CD4-positive, alpha-beta T cell treated with Interleukin-2 at 100 ng/mL for 4 hours (primary cell): ENCODE data around the gene SLC8A2.
A peak's percentile ranks its signal among the peaks of the same experiment; 100 is the strongest.

ENCODE experiments used
- DNase-seq: peaks from one replicate; pipeline ENCODE4 v3.0.0-alpha.2; 2020; ENCODE audit warnings: low spot score

SLC8A2 gene

GRCh38 chr19:47459477-47459876 is 12.2 kb downstream of the SLC8A2 start:
- DNase-seq, result no peak

- DNase-seq, result no peak
Observed at GRCh38 chr19:47458672-47459071, 13.0 kb downstream of the SLC8A2 start.

DNA sequence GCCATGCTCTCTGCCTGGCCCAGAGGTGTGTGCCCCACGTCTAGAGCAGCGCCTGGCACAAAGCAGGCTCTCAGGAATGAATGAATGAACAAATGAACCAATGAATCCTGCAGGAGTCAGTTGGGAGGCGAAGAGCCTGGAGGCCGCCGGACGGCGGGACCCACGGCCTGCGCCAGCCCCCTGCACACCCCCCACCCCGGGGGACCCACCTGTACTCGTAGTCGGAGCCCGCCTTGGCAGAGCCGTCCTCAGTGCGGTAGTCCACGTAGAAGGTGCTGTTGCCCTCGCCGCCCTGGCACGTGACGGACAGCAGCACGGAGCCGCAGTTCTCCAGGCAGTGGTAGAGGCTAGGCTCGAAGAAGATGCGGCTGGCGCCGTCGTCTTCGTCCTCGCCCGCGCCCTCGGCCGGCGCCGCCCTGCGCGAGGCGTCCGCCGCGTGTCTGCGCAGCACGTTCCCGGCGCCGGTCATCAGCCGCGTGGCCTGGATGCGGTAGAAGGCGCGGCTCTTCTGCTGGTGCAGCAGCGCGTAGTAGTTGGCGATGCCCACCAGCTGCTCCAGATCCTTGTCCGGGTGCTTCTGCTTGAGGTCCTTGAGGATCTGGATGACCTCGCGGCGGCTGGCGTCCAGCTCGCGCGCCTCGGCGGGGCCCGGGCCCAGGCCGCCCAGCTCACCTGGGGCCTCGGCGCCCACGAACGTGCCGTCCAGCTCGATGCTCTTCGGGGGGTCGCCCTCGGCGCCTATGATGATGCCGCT is 14.8 kb downstream of the SLC8A2 start:
- DNase-seq, result no peak

DNA sequence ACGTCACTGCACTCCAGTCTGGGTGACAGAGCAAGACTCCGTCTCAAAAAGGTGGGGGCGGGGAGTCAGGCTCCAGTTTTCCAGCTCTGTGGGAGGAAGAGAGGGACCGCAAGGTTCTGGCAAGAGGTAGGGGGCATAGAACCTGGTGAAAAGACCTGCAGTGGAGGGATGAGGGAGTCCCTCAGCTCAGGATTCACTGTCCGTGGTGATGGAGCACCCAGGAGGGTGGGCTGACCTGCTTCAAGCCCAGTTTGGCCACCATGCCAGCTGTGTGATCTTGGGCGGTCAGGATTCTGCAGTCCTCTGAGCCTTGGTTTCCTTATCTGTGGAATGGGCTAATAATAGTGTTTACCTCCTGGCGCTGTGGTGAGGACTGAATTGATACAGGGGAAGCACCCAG is 21.2 kb downstream of the SLC8A2 start:
- no peak for DNase-seq

GRCh38 chr19:47448360-47448727 is 23.3 kb downstream of the SLC8A2 start:
- no peak for DNase-seq

DNA sequence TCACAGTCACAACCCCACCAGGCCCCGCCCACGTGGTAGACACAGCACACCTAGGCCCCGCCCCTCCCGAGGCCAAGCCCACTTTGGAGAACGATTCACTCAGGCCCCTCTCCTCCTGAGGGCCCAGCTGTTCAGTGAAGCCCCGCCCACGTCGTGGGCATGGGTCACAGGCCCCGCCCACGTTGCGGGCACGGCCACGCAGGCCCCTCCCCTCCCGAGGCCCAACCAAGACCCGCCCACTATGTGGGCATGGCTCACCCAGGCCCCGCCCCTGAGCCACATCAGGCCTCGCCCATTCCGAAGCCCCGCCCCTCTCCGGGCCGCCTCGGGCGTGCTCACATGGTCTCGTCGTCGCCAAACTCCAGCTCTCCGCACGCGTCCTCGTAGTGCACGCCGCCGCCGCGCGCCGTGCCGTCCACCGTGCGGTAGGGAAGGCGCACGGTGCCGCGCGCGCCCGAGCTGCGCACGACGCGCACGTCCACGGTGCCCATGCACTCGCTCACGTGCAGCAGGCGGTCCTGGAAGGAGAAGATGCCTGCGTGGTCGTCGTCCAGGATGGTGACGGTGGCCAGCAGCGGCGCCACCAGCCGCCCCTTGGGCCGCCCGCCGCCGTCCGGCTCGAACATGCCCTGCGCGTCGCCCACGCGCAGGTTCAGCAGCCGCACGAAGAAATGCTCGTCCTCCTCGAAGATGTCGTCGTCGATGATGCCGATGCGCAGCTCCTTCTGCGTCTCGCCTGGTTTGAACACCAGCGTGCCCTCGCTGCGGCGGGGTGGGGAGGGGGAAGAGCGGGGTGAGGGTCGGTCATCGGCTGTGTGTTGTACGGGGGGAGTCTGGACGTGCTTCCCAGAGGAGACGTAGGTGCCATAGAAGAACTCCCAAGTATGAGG is 24.0 kb downstream of the SLC8A2 start:
- no peak for DNase-seq

- no peak for DNase-seq
Observed at GRCh38 chr19:47446534-47447469, 24.9 kb downstream of the SLC8A2 start.

- DNase-seq, result peak; percentile 50
Observed at GRCh38 chr19:47445937-47446402, 25.7 kb downstream of the SLC8A2 start.

DNA sequence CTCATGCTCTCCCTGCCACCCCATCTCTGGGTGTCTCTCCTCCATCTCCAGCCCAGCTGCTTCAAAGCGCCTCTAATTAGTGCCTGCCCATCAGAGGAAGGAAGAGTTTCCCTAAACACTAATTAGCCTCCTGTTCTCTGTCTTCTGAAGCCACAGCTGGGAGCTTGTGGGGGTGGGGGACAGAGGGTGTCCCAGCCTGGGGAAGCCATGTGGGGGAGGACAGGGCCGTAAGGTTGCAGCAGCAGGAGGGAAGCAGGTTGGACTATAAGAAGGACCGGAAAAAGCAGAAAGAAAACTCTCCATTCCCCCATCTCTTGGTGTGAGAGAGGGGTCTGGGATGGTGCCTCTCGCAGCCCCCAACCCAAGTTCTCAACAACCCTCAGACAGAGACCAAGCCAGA is 26.2 kb downstream of the SLC8A2 start:
- no peak for DNase-seq

GRCh38 chr19:47444388-47444821 is 27.3 kb downstream of the SLC8A2 start:
- peak; percentile 40 for DNase-seq

GRCh38 chr19:47443331-47443730 is 28.4 kb downstream of the SLC8A2 start:
- no peak for DNase-seq

DNA sequence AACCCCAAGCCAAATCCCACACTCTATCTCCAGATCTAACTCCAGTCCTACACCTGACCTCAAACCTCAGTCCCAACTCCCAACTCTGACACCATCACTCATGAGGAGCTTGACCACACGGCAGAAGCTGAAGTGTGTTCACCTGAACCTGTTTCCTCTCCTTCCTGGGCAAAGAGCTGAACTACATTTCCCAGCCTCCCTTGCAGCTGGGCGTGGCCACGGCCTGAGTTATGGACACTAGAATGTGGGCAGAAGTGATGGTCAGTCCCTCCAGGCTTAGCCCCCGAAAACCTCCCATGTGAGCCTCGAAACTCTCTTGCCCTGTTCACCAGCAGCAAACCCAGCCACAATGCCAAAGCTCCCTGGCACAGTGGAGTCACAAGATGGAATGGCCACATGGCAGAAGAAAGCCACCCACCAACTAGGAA is 32.9 kb downstream of the SLC8A2 start:
- no peak for DNase-seq

GRCh38 chr19:47437500-47437899 is 34.2 kb downstream of the SLC8A2 start:
- no peak for DNase-seq

DNA sequence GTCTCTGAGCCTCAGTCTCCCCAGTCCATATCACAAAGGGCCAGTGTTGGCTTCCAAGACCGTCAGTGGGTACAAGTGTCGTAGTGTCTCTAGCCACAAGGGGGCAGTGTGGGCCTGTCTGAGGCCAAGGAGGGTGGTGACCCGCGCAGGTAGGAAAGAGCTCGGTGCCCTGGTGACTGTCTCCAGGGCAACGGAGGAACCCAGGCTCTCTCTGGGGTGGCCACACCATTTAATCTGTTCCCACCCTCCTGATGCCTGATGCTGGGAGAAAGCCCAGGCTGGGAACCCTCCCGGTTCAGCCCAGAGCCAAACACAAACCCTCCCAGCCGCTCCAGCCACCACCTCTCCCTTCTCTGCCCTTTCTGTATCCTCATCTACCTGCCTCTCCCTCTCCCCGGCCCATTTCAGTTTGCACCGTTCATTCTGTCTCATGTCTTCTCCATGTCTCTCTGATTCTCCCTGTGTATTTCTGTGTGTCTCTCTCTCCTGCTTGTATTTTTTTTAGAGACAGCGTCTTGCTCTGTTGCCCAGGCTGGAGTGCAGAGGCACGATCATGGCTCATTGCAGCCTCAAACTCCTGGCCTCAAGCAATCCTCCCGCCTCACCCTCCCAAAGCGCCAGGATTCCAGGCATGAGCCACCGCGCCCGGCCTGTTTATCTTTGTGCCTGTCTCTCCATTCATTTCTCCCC is 34.8 kb downstream of the SLC8A2 start:
- peak; percentile 84 for DNase-seq

DNA sequence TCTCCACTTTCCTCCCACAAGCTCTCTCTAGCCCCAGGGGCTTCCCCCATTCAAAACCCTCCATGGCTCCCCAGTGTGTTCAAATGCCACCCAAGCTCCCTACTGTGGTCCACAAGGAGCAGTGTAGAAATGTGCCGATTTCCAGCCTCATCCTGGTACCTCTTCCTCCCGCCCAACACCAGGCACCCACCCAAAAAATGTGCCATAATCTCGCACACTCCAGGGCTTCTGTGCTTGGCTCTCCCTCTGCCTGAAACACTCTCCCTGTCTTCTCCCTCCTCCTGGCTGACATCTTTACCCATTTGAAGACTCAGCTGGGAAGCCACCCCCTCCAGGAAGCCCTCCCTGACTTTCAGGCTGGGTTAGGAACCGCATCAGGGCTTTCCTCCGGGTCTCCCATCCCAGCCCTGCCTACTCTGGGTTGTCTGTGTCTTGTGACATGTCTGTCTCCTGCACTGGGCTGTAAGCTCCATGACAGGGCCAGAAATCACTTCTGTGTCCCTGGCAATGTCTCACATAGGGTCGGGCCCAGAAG is 35.7 kb downstream of the SLC8A2 start:
- DNase-seq, result no peak

- no peak for DNase-seq
Observed at GRCh38 chr19:47435196-47435595, 36.5 kb downstream of the SLC8A2 start.

DNA sequence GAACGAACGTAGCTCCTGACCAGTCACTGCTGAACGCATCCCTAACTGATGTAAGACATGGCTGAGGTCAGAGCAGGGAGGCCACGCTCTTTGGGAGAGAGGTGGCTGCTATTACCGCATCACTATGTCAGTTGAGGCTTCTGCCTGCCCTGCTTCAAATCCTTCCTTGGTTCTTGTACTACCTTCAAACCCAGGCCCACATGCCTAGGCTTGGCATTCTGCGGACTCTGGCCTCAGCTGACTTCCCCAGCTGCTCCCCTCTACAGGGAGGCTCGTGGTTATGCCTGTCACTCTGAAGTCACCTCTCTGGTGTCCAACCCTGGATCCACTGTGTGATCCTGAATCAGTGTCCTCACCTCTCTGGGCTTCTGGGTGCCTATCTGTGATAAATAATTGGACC is 37.6 kb downstream of the SLC8A2 start:
- no peak for DNase-seq

DNA sequence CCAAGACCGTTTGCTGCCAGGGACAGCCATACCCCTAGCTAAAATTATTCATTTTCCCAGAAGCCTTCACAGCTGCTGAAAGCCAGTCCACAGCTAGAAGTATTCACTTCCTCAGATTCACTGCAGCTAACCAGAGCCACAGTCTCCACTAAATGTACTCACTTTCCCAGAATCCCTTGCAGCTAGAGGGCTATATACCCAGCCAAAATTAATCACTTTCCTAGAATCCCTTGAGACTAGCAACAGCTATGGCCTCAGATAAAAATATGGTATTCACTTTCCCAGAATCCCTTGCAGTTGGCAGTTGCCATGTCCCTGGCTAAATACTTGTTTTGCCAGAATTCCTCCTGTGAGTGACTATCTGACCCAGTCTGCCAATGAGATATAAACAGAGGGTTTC is 38.6 kb downstream of the SLC8A2 start:
- no peak for DNase-seq

- DNase-seq, result no peak
Observed at GRCh38 chr19:47432499-47432898, 39.2 kb downstream of the SLC8A2 start.

GRCh38 chr19:47432091-47432490 is 39.6 kb downstream of the SLC8A2 start:
- DNase-seq, result no peak
